Glomerular visceral epithelial cell (primary cell): ENCODE measurements around the gene EMC6.
"Not testable (repeated sequence)": the region's sequence is repeated elsewhere in the genome, so short reads cannot be mapped to it uniquely, and the experiment has no call there.

Source experiments
- DNase-seq: peaks from one replicate; pipeline ENCODE4 v3.0.0-alpha.2; 2016; ENCODE audit errors: extremely low spot score

The EMC6 gene

GRCh38 chr17:3681057-3681456 is 12.4 kb downstream of the EMC6 start:
- DNase-seq: no peak

DNA sequence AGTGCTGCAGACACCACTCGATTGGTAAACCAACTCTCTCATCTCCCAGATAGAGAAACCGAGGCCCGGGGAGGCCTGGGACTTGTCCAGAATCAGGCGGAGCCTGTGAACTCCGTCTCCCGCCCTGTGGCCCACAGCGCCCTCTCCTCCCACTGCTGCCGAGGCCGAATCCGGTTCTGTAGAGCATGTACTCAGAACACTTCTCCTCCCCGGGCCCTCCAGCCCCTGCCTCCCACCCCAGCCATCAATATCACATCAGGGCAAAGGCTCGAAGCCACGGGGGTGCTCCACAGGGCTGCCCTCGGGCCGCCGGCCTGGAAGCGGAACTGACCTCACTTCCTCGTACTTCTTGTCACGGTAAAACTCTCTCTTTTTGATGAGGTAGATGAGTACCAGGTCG is 13.0 kb downstream of the EMC6 start:
- DNase-seq: no peak

DNA sequence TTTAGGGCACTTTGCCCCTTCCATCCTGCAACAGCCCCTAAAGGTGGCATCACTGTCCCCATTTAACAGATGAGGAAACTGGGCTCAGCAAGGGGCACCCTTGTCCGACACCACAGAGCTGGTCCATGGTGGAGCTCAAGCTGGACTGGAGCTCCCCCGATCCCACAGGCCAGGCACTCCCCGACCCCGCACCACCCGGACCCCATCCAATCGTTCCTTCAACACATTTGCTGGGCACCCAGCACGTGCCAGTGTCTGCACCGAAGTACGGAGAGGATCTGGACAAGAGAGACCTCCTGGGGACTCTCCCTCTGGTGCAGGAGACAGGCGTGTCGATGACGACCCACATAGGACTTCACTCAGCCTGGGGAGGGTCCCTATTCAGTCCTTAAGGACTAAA is 13.4 kb downstream of the EMC6 start:
- DNase-seq: no peak

- peak; percentile 36 for DNase-seq
Observed at GRCh38 chr17:3683054-3683511, 14.5 kb downstream of the EMC6 start.

- DNase-seq: no peak
Observed at GRCh38 chr17:3685174-3685573, 16.6 kb downstream of the EMC6 start.

DNA sequence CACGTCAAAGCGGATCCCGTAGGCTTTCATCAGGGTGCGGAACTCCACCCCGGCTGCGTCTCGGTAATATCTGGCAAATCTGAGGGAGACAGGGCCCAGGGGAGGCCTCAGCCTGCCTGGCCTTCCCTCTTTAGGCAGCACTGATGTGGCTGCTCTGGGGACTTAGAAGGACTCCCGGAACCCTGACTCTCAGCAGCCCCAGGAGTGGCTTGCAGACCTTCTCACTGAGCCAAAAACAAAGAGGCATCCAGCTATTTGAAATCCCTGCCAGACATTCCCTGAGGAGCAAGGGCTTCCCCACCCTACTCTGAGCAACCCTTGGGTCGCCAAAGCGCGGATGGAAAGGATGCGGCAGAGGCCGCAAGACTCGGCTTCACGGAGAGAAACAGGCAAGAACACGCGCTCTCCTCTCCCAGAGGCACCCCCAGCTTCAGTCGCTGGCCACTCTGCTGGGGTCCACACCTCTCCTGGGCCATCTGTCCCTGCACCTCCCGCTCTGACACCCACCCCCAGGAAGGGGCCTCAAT is 19.5 kb downstream of the EMC6 start:
- DNase-seq: no peak

DNA sequence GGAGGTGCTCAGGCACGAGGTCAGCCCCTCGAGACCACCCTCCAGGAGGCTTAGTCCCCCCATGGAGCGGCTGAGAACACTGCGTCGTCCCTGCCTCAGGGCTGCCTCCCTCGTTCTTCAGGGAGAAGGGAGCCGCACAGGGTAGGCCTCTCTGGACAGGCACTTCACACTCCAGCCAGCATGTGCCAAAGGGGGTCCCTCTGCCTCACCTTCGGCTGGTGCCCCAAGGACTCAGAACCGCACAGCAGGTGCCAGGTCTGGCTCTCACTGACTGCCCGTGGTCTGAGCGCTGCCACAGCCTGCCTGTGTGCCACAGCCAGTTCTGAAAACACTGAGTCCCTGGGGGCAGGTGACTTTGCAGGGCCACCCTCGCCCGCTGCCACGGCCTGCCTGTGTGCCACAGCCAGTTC is 20.2 kb downstream of the EMC6 start:
- no peak for DNase-seq

DNA sequence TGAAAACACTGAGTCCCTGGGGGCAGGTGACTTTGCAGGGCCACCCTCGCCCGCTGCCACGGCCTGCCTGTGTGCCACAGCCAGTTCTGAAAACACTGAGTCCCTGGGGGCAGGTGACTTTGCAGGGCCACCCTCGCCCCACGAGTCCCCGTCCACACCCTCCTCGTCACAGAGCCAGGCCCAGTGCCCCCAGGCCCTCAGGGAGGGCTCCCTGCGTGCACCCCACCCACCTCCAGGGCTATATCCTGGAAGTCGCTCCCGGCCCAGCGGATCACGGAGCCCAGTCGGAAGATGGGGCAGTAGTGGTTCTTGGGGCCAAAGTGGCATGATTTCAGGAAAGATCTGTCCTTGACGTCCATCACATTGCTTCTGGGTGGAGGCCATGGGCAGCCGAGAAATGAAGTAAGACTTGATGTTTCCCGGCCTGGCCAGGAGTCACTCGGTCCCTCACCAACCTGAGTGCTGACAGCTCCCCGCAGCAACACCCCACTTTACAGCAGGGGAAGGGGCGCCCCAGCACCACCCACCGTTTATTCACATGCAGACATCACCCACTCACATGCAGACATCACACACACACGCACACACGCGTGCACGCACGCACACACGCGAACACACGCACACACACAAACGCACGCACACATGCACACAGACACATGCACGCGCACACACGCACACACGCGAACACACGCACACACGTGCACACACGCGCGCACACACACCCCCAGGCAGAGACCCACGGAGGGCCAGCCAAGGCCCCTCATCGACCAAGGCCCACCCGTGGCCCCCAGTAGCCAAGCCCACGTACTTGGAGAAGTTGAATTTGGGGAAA is 20.9 kb downstream of the EMC6 start:
- DNase-seq: no peak

DNA sequence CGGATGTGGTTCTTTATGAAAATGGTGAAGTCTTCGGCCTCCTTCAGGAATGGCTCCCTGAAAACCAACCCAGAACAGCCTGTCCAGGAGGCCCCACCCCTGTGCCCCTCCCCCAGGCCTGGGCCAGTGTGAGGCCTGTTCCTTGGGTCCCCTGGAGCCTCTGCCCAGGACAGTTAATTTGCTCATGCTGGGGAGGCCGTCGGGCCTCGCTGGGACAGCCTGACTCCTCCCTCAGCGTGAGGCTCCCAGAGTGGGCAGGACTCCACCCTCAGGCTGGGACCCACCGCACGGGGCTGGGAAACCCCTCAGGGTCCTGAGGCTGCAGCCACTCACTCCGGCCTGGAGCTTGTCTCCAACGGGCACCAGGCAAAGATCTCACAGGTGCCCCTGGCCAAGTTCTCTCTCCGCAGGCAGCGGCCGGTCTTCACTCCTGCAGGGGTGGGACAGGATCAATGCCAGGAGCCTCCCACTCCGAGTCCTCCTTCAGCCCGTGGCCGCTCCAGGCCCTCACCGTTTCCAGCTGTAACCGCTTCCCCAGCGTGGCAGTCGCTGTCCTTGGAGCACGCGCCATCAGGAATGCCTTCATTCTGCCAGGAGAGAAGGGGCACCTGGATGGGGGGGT is 21.6 kb downstream of the EMC6 start:
- DNase-seq: no peak

DNA sequence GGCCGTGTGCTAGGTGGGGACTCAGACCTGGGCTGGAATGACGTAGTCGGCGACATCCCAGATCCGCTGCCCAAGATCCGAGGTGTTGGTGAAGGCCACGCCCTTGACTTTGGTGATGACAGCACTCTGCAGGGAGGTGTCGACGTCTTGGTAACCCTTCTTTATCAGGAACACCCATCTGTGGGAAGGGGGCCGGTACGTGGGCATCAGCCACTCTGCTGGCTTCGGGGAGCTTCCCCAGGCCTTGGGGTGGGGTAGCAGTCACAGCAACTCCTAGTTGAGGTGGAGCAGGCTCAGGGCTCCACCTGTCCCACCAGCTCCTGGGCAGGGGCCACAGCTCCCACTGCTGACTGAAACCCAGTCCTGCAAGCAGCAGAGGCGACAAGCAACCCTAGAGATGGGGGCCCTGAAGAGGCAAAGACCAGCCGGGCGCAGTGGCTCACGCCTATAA is 23.0 kb downstream of the EMC6 start:
- DNase-seq: no peak

DNA sequence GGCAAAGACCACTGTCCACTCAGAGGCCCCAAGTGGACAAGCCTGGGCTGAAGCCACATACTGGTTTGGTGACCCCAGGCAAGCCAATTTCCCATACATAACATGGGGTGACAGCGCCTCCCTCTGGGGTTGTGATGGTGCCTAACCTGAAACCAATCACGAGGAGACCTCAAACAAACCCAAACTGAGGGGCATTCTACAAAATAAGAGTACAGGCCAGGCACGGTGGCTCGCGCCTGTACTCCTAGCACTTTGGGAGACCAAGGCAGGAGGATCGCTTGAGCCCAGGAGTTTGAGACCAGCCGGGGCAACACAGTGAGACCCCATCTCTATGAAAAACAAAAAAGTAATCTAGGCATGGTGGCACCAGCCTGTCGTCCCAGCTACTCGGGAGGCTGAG is 23.7 kb downstream of the EMC6 start:
- DNase-seq: no peak

GRCh38 chr17:3693141-3693540 is 24.5 kb downstream of the EMC6 start:
- no peak for DNase-seq

- DNase-seq: peak; percentile 76
Observed at GRCh38 chr17:3693829-3694231, 25.2 kb downstream of the EMC6 start.

DNA sequence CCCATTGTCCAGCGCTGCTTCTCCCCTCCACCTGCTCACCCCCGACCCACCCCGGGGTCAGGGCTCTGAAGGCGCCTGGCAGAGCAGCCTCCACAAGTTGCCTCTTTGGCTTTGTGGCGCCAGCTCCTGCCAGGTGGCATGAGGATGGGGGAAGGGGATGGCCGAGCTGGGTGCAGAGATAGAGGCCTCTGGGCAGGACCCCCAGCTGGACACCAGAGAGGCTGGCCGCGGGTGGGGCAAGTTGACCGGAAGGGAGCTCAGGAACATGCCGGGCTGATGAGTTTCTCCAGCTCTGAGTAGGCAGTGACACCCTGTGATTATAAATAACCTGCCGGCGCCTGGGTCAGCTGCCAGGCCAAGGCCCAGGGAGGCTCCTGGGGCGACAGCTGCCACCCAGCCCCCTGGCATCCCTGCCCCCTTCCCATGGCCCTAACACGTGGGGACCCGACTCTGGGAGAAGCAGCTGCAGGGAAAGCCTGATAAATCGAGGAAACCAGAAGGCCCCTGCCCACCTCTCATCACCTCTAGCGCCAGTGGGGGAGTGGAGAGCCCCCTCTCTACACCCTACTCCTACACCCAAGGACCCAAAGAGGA is 26.6 kb downstream of the EMC6 start:
- peak; percentile 41 for DNase-seq

- peak; percentile 22 for DNase-seq
Observed at GRCh38 chr17:3695723-3696411, 27.3 kb downstream of the EMC6 start, which contains the start of gene P2RX5. P2RX5 (minus strand) TSS chr17:3696155; CDS start chr17:3696005, 150 bp downstream.

- DNase-seq: no peak
Observed at GRCh38 chr17:3697103-3697476, 28.5 kb downstream of the EMC6 start.

DNA sequence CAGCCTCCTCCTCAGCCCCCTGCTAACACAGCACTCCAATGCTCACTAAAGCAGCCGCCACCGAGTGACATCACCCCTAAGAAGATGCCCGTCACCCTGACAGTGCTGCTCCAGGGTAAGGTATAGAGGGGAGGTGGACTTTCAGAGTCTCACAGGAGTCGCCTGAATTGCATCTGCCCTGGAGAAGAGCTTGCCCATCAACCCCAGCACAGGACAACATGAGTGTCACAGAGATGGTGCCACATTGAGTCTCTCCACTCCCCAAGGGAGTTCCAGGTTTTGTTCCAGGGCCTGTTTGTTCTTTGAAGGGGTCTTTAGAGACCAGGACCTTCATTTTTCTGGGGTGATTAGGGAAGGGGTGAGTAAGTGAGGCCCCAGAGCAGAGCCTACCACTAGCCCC is 29.5 kb downstream of the EMC6 start:
- DNase-seq: no peak

DNA sequence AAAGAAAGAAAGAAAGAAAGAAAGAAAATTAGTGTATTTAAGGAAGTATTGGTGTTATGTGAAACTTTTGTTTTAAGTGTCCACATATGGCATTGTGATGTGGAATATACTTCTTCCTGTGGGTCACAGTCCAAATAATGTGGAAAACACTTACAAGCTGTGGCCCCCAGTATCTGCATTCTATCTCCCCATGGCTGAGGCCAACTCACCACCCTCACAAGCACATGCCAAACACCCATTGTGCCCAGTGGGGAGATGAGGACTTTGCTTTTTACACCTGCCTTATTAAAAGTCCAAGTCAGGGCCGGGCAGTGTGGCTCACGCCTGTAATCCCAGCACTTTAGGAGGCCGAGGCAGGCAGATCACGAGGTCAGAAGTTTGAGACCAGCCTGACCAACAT is 31.3 kb downstream of the EMC6 start:
- DNase-seq: no peak

GRCh38 chr17:3702041-3702539 is 33.5 kb downstream of the EMC6 start:
- not testable (repeated sequence) for DNase-seq

- DNase-seq: no peak
Observed at GRCh38 chr17:3704931-3705717, 36.5 kb downstream of the EMC6 start.

DNA sequence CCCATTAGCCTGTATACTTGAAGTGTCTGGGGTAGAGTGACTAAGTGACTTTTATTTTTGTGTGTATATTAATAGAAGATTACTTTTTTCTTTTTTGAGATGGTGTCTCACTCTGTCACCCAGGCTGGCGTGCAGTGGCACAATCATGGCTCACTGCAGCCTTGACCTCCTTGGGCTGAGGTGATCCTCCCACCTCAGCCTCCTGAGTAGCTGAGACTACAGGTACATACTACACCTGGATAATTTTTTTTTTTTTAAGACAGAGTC is 37.0 kb downstream of the EMC6 start:
- DNase-seq: not testable (repeated sequence)
